ENCODE measurements around the gene CCDC82. TPM values are rescaled to one million over a fixed set of nuclear protein-coding genes. Genes with fewer than 3 reads are reported as not detected.

The CCDC82 gene
- total RNA-seq, 1 experiment from 2014 or later, result 19.9 TPM

DNA sequence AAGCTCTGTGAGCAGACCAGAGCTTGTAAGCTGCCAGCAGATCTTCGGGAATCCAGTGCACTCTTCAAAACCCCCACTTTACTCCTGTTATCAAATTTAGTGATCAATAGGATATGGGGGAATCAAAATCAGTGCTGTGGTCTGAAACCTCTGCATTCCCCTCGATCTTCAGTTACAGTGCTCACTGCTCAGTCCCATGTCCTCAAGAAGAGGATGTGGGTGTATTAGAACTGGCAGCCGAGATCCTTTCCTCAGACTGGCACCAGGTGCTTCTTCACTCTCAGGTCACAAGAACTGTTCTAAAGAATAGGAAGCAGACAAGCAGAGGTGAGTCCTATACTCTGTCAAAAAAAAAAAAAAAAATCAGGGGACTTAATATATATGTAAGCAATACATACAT is 31.4 kb downstream of the CCDC82 start:
- POLR2A ChIA-PET (ENCODE audit: unreplicated experiment), result no interaction called here
- H3K4me1 ChIP-seq (replicated peaks; ENCODE audit: insufficient read depth), result no peaks in the 10 kb centered on the region

GRCh38 chr11:96357794-96358193 is 31.9 kb downstream of the CCDC82 start:
- Histone ChIP-seq H3K4me2 (no peak overlapping the region), H3K79me2 (ENCODE audit: low read depth) (no peaks in the 10 kb centered on the region), H3K4me1 (replicated peaks; ENCODE audit: insufficient read depth) (no peaks in the 10 kb centered on the region), H4K20me1 (ENCODE audit: insufficient read depth) (no peaks in the 10 kb centered on the region), H2AFZ (no peak overlapping the region), H3K36me3 (ENCODE audit: low read depth) (0 out of 2 replicates have a peak, but pooled peaks cover 7% of the 10 kb centered on the region), H3K9me2 (ENCODE audit: insufficient read depth) (no peaks in the 10 kb centered on the region; the same call in 1 of the 2 replicates), H3F3A (ENCODE audit: insufficient read depth, low read depth) (no peaks in the 10 kb centered on the region), H3K9me3 (ENCODE audit: insufficient read depth, low read depth) (no peaks in the 10 kb centered on the region), H3K27me3 (ENCODE audit: insufficient read depth, low read depth) (no peaks in the 10 kb centered on the region), H3K27ac (no peak overlapping the region), H3K4me3 (no peak overlapping the region)
- ChIA-PET CTCF (no interaction called here), POLR2A (ENCODE audit: unreplicated experiment) (no interaction called here)
- intact Hi-C loops (cut with micrococcal nuclease; ENCODE audit: unreplicated experiment), result no loop called here
- DNase-seq, result no peak
- TF ChIP-seq EZH2 (IDR thresholded peaks at IDR 0.05; ENCODE audit: low read depth) (no peak), CTCF (conservative IDR thresholded peaks at IDR 0.05) (no peak)
- BruUV-seq (replicated peaks), result no TSS peak

More for the DNA sequence above, 31.4 kb downstream of the CCDC82 start:
- no peak overlapping the region for H2AFZ ChIP-seq
- 0 out of 2 replicates have a peak, but pooled peaks cover 7% of the 10 kb centered on the region for H3K36me3 ChIP-seq (ENCODE audit: low read depth)
- H3K4me3 ChIP-seq, result no peak overlapping the region
- BruUV-seq (replicated peaks), result no TSS peak
- no peak overlapping the region for H3K27ac ChIP-seq
- no peaks in the 10 kb centered on the region for H4K20me1 ChIP-seq (ENCODE audit: insufficient read depth)
- H3K9me2 ChIP-seq (ENCODE audit: insufficient read depth), result peaks cover 2% of the 10 kb centered on the region; the same call in 1 of the 2 replicates
- DNase-seq, result no peak
- H3F3A ChIP-seq (ENCODE audit: insufficient read depth, low read depth), result no peaks in the 10 kb centered on the region
- TF ChIP-seq CTCF (conservative IDR thresholded peaks at IDR 0.05) (no peak), EZH2 (IDR thresholded peaks at IDR 0.05; ENCODE audit: low read depth) (no peak)
- CTCF ChIA-PET, result no interaction called here
- intact Hi-C loops (cut with micrococcal nuclease; ENCODE audit: unreplicated experiment), result no loop called here
- no peaks in the 10 kb centered on the region for H3K79me2 ChIP-seq (ENCODE audit: low read depth)
- no peaks in the 10 kb centered on the region for H3K27me3 ChIP-seq (ENCODE audit: insufficient read depth, low read depth)
- no peak overlapping the region for H3K4me2 ChIP-seq
- H3K9me3 ChIP-seq (ENCODE audit: insufficient read depth, low read depth), result no peaks in the 10 kb centered on the region

DNA sequence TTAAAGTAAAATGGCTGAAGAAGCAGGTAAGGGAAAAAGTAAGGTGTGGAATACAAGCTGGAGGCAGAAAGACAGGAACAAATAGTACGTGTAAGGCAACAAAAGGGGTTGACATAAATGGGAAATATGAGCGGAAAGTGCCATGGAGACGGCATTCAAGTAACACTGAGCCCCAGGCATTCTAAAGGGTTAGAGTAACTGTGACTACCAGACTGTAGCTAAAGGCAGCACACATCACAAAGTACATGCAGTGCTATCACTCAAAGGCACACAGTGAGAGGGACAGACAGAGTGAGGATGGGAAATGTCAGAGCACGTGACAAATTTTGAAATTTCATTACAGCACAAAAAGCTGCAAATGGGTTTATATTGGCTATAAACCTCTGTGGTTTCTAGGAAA is 32.9 kb downstream of the CCDC82 start:
- H3K79me2 ChIP-seq (ENCODE audit: low read depth), result no peaks in the 10 kb centered on the region
- H3K27ac ChIP-seq, result no peak overlapping the region
- no peak for DNase-seq
- ChIA-PET CTCF (no interaction called here), POLR2A (ENCODE audit: unreplicated experiment) (no interaction called here)
- no peaks in the 10 kb centered on the region for H3K4me1 ChIP-seq (replicated peaks; ENCODE audit: insufficient read depth)
- no peak overlapping the region for H3K4me3 ChIP-seq
- no TSS peak for BruUV-seq (replicated peaks)
- H4K20me1 ChIP-seq (ENCODE audit: insufficient read depth), result no peaks in the 10 kb centered on the region
- no peaks in the 10 kb centered on the region; the same call in 1 of the 2 replicates for H3K9me2 ChIP-seq (ENCODE audit: insufficient read depth)
- no peaks in the 10 kb centered on the region for H3K27me3 ChIP-seq (ENCODE audit: insufficient read depth, low read depth)
- H2AFZ ChIP-seq, result no peak overlapping the region
- H3F3A ChIP-seq (ENCODE audit: insufficient read depth, low read depth), result no peaks in the 10 kb centered on the region
- no peak overlapping the region for H3K4me2 ChIP-seq
- H3K9me3 ChIP-seq (ENCODE audit: insufficient read depth, low read depth), result no peaks in the 10 kb centered on the region
- TF ChIP-seq CTCF (conservative IDR thresholded peaks at IDR 0.05), result no peak
- no peak for TF ChIP-seq EZH2 (IDR thresholded peaks at IDR 0.05; ENCODE audit: low read depth)
- H3K36me3 ChIP-seq (ENCODE audit: low read depth), result 0 out of 2 replicates have a peak, but pooled peaks cover 7% of the 10 kb centered on the region
- intact Hi-C loops (cut with micrococcal nuclease; ENCODE audit: unreplicated experiment), result no loop called here
